Left ventricle myocardium inferior (tissue), 1 donor: ENCODE data around the gene IBA57. TPM values are rescaled to one million over a fixed set of nuclear protein-coding genes. Genes with fewer than 3 reads are reported as not detected.

ENCODE experiments used
- DNase-seq: peaks from one replicate; pipeline ENCODE4 v3.0.0-alpha.2; 2020
- H3K27ac ChIP-seq: fragments of 200-600 bp; replicated peaks from 2 replicates; pipeline ENCODE4 v1.8.0; 2021
- H3K27me3 ChIP-seq: fragments of 200-600 bp; 2 replicates; pipeline ENCODE4 v1.8.0; 2021; ENCODE audit warnings: low read depth
- H3K36me3 ChIP-seq: fragments of 200-600 bp; 2 replicates; pipeline ENCODE4 v1.8.0; 2021
- H3K4me1 ChIP-seq: fragments of 200-600 bp; 2 replicates; pipeline ENCODE4 v1.8.0; 2021
- H3K4me3 ChIP-seq: fragments of 200-600 bp; 2 replicates; pipeline ENCODE4 v1.8.0; 2021; ENCODE audit warnings: mild to moderate bottlenecking, moderate library complexity
- H3K9me3 ChIP-seq: fragments of 200-600 bp; replicated peaks from 2 replicates; pipeline ENCODE4 v1.8.0; 2021
- CTCF ChIP-seq: fragments of 200-600 bp; IDR thresholded peaks from 2 replicates; pipeline ENCODE4 v1.8.0; 2021; ENCODE audit warnings: antibody characterized with exemption, mild to moderate bottlenecking, borderline replicate concordance
- intact Hi-C: fragments of 100-400 bp; cut with micrococcal nuclease; formaldehyde crosslinking; loops from one replicate; pipeline ENCODE4 v1.11.0; 2022
- total RNA-seq: library from RNA; stranded (reverse); fragmentation: NEBNext Ultra II Directional; extraction: Animal tissue kit (Norgen Biotek cat#: 25700); gene quantifications from one replicate; pipeline ENCODE4 v1.2.1, GENCODE V29; 2021
- donor health status: DM: no; HTN: yes; CAD: no; lungs with severe emphysema.

Gene IBA57
- total RNA-seq, 1 donor from 2014 or later: 15.0 TPM

- peaks cover 83% of the 10 kb centered on the region for H3K4me1 ChIP-seq
- H3K27ac ChIP-seq: peak overlapping the region; percentile 56
- no peaks in the 10 kb centered on the region for H3K27me3 ChIP-seq
- no peak overlapping the region for H3K4me3 ChIP-seq
- no peak for TF ChIP-seq CTCF
- H3K36me3 ChIP-seq: peaks cover 95% of the 10 kb centered on the region
- DNase-seq: no peak
- intact Hi-C loops: no loop called here
- H3K9me3 ChIP-seq: peaks cover 21% of the 10 kb centered on the region
Observed at GRCh38 chr1:228222548-228222947, 56.9 kb downstream of the IBA57 start.

- Histone ChIP-seq H3K27me3 (no peaks in the 10 kb centered on the region), H3K4me1 (peaks cover 67% of the 10 kb centered on the region), H3K27ac (no peak overlapping the region), H3K36me3 (peaks cover 94% of the 10 kb centered on the region), H3K4me3 (no peak overlapping the region), H3K9me3 (peaks cover 21% of the 10 kb centered on the region)
- no peak for DNase-seq
- TF ChIP-seq CTCF: no peak
- intact Hi-C loops: no loop called here
Observed at GRCh38 chr1:228224198-228225164, 58.9 kb downstream of the IBA57 start.

- Histone ChIP-seq H3K27me3 (no peaks in the 10 kb centered on the region), H3K36me3 (peaks cover 93% of the 10 kb centered on the region), H3K4me1 (peaks cover 60% of the 10 kb centered on the region), H3K27ac (no peak overlapping the region), H3K4me3 (no peak overlapping the region), H3K9me3 (peaks cover 21% of the 10 kb centered on the region)
- no peak for DNase-seq
- intact Hi-C loops: no loop called here
- no peak for TF ChIP-seq CTCF
Observed at GRCh38 chr1:228225165-228225710, 59.6 kb downstream of the IBA57 start.

GRCh38 chr1:228225740-228226139 lies 60.1 kb downstream of the IBA57 start:
- no peak for DNase-seq
- Histone ChIP-seq H3K27me3 (no peaks in the 10 kb centered on the region), H3K27ac (peak overlapping the region; percentile 16), H3K4me3 (no peak overlapping the region), H3K36me3 (peaks cover 94% of the 10 kb centered on the region), H3K9me3 (peaks cover 21% of the 10 kb centered on the region), H3K4me1 (peaks cover 58% of the 10 kb centered on the region)
- intact Hi-C loops: no loop called here
- TF ChIP-seq CTCF: no peak

GRCh38 chr1:228226141-228226874 lies 60.7 kb downstream of the IBA57 start:
- peaks cover 55% of the 10 kb centered on the region for H3K4me1 ChIP-seq
- H3K36me3 ChIP-seq: peaks cover 94% of the 10 kb centered on the region
- intact Hi-C loops: no loop called here
- peaks cover 21% of the 10 kb centered on the region for H3K9me3 ChIP-seq
- no peak for TF ChIP-seq CTCF
- peak overlapping the region; percentile 16 for H3K27ac ChIP-seq
- no peak for DNase-seq
- H3K4me3 ChIP-seq: no peak overlapping the region
- H3K27me3 ChIP-seq: no peaks in the 10 kb centered on the region
